Ramos (cell line): ENCODE measurements around the gene ACYP2.
"Not testable (repeated sequence)": the region's sequence is repeated elsewhere in the genome, so short reads cannot be mapped to it uniquely, and the experiment has no call there.

Experiments used
- in situ Hi-C: fragments of 300-500 bp; cut with MboI; formaldehyde crosslinking; loops from one replicate; pipeline ENCODE4 v1.14.3; 2022; ENCODE audit warnings: low sequenced_read_pairs; ENCODE audit not compliant: unreplicated experiment

ACYP2 gene

DNA sequence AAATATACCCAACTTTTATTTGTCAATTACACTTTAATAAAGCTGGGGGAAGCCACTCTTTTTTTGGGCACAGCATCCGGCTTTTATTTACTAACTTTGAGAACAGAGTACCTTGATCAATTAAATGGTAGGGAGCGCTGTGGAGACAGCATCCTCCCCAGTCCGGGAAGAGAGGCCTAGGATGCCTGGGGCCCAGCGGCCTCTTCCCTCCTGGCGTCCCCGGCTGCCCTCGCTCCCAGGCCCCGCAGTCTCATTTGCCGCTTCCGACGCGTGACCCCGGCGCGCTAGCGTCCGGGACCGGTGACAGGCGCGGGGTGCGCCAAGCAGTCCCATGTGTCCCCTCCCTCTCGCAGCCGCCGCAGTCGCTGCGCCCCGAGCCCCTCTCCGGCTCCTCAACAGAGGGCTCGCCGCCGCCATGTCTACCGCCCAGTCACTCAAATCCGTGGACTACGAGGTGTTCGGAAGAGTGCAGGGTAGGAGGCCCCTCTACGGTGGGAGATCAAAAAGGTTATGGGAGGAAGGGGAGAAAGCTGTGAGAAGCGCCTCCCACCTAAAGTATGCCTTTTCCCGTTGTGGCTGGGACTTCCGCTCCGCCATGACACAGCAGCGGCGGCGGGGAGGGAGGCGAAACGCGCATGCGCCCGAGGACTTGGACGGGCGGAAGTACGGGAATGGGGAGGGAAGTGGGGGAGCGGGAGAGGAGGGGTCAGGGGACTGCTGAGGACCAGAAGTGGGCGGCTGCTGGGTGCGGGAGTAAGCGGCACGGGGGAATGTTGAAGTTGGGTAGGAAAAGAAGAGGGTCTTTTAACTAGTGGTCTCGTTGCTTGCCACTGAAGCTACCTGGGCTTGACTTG, at the start of gene ACYP2:
Gene ACYP2 (plus strand): TSS at position 332 of the 854 bp plus-strand sequence.
- in situ Hi-C loops = loop anchor here (10.0 to 25.0 kb wide), 3 partner anchors 389 to 1047 kb away; no protein-coding TSS in a partner anchor

DNA sequence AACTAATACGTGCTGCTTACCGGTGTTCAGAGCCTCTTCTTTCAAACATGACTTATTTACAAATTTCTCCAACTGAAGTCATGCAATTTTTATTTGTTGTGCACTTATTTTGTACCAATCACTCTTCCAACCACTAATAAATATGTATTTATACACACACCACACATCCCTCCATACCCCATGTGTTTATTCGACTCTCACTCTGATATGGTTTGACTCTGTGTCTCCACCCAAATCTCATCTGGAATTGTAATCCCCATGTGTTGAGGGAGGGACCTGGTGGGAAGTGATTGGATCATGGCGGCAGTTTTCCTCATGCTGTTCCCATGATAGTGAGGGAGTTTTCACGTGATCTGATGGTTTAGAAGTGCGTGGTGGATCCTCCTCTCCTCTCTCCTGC, 49.5 kb upstream of the ACYP2 start:
- in situ Hi-C loops = no loop called here

DNA sequence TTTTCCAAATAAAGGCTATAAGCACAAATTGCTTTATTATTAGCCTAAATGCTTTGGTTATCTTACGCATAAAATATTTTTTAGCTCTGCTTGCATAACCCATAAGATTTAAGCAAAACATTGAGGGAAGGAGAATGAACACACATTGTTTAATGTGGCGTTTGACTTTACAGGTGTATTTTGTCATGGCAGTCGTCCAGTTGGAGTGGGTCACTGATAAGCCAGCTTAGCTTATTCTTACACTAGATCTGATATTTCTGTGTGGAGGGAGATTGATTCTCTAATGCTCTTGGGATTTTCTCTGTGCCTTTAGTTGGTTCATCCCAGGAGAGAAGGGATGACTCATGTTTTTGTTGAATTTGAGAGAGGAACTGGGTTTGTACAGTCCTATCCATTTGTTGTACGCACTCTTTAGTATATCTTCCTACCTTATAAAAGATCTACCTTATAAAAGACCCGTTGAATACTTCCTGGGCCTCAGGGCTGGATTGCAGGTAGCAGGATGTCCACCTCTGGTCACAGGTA, 47.5 kb upstream of the ACYP2 start:
- in situ Hi-C loops = no loop called here

DNA sequence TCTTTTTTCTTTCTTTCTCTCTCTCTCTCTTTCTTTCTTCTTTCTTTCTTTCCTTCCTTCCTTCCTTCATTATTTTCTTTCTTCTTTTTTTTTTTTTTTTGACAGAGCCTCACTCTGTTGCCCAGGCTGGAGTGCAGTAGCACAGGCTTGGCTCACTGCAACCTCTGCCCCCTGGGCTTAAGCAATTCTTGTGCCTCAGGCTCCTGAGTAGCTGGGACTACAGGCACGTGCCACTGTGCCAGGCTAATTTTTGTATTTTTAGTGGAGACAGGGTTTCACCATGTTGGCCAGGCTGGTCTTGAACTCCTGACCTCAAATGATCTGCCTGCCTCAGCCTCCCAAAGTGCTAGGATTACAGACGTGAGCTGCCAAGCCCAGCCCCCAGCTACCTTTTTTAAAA, 42.9 kb upstream of the ACYP2 start:
- in situ Hi-C loops = not testable (repeated sequence)

DNA sequence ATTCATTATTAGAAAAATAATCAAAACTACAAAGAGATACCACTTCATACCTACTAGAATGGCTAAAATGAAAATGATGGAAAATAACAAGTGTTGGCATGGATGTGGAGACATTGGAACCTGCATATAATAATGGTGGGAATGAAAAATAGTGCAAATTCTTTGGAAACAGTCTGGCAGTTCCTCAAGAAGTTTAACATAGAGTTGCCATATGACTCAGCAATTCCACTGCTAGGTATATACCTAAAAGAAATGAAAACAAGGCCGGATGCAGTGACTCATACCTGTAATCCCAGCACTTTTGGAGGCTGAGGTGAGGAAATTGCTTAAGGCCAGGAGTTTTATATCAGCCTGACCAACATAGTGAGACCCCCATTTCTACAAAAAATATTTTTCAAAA, 41.6 kb upstream of the ACYP2 start:
- in situ Hi-C loops = no loop called here

GRCh38 chr2:54074606-54075341, 40.6 kb upstream of the ACYP2 start:
- in situ Hi-C loops = no loop called here

DNA sequence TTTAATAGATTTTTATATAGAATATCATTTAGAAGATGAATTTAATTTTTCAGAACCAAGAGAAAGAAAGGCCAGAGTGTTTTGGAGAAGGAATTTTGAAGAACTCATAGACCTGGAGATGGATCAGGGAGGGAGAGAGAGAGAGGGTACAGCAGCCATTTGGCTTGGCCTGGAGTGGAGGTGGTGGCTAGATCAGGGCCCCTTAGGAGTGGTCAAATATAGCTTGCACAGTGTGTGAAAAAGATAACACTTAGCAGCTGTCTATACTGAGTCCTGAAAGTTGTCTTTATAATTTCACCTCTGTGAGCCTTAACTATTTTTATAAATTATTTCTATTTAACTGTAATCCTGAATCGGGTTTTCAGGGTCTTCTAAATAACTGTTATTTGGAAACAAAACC, 38.8 kb upstream of the ACYP2 start:
- in situ Hi-C loops = no loop called here

GRCh38 chr2:54077088-54077900, 38.1 kb upstream of the ACYP2 start:
- in situ Hi-C loops = no loop called here

DNA sequence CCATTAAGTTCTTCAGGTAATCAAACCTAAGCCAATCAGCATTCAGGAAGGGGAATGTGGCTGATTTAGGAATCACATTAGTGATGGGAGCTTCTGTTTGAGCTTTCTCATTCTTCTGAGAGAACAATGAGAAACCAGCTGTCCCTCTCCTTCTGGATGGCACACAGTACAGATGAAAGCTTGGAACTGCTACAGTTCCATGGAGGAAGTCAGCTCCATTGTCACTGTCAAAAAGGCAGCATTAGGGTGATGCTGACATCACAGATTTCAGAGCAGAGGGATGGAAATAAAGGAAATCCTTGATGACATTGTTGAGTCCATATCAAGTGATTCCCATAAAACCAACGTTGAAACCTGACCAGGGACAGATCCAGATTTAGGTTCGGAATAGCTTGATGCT, 36.1 kb upstream of the ACYP2 start:
- in situ Hi-C loops = no loop called here

GRCh38 chr2:54081574-54081973, 33.8 kb upstream of the ACYP2 start:
- in situ Hi-C loops = no loop called here

- in situ Hi-C loops = no loop called here
These were observed 32.4 kb upstream of the ACYP2 start for GRCh38 chr2:54083021-54083420.

- in situ Hi-C loops = no loop called here
These were observed 32.0 kb upstream of the ACYP2 start for GRCh38 chr2:54083445-54083844.

GRCh38 chr2:54084600-54084999, 30.8 kb upstream of the ACYP2 start:
- in situ Hi-C loops = no loop called here

- in situ Hi-C loops = no loop called here
These were observed 30.3 kb upstream of the ACYP2 start for GRCh38 chr2:54085069-54085468.

GRCh38 chr2:54086157-54086556, 29.3 kb upstream of the ACYP2 start:
- in situ Hi-C loops = no loop called here

GRCh38 chr2:54088191-54088634, 27.2 kb upstream of the ACYP2 start:
- in situ Hi-C loops = no loop called here

- in situ Hi-C loops = no loop called here
These were observed 26.7 kb upstream of the ACYP2 start for GRCh38 chr2:54088719-54089118.

GRCh38 chr2:54090521-54091117, 24.8 kb upstream of the ACYP2 start:
- in situ Hi-C loops = no loop called here

GRCh38 chr2:54092940-54093339, 22.5 kb upstream of the ACYP2 start:
- in situ Hi-C loops = no loop called here

- in situ Hi-C loops = not testable (repeated sequence)
These were observed 20.0 kb upstream of the ACYP2 start for GRCh38 chr2:54095406-54095805.
